A549 (cell line): ENCODE measurements around the gene BIN1. TPM values are rescaled to one million over a fixed set of nuclear protein-coding genes. Genes with fewer than 3 reads are reported as not detected.

Experiments
- ATAC-seq, 2 experiments: fragments of 200-7000 bp in 1 of 2; fragments of >200 bp in 1 of 2; cut with Nextera tagmentation in 1 of 2; cut with Tn5 transposase in 1 of 2; 3 replicates each; pipeline versions ENCODE4 v1.8.0 to v1.9.1; 2018 to 2020; ENCODE audit warnings: mild to moderate bottlenecking in 1 of 2, moderate library complexity in 1 of 2
- CTCF ChIA-PET: fragments of 300-600 bp; sonication (Branson Sonifier 250); formaldehyde crosslinking; extraction: SDS; loops from one replicate; lab custom pipeline; 2021; ENCODE audit warnings: antibody characterized with exemption, inconsistent platforms; lab: Yijun Ruan, JAX
- POLR2A ChIA-PET: fragments of 350-600 bp; formaldehyde crosslinking; extraction: SDS; loops from one replicate; lab custom pipeline; 2021; ENCODE audit warnings: antibody characterized with exemption, inconsistent platforms; lab: Yijun Ruan, JAX
- DNase-seq, 2 experiments: peaks; one replicate each; pipeline versions ENCODE4 v3.0.0 to v3.0.0-alpha.2; 2011 to 2016; ENCODE audit warnings: low read depth in 1 of 2, low spot score in 1 of 2
- FAIRE-seq: peaks from 2 replicates; lab custom pipeline; 2011; peaks lifted over from hg19 to GRCh38; lab: Jason Lieb, UNC
- H3K27ac ChIP-seq, 2 experiments: fragments of >200 bp; sonication (Bioruptor Twin); formaldehyde crosslinking; 3 replicates each; pipeline ENCODE4 v1.5.1; 2016 to 2017
- H3K4me1 ChIP-seq: fragments of >200 bp; sonication (Bioruptor Twin); formaldehyde crosslinking; 3 replicates; pipeline ENCODE4 v1.6.1; 2016
- H3K4me2 ChIP-seq: fragments of >200 bp; sonication (Bioruptor Twin); formaldehyde crosslinking; 3 replicates; pipeline ENCODE4 v1.6.1; 2016
- H3K4me3 ChIP-seq: fragments of >200 bp; sonication (Bioruptor Twin); formaldehyde crosslinking; 3 replicates; pipeline ENCODE4 v1.5.1; 2016
- H3K9me3 ChIP-seq: fragments of >200 bp; sonication (Bioruptor Twin); formaldehyde crosslinking; 3 replicates; pipeline ENCODE4 v1.6.1; 2016
- BHLHE40 ChIP-seq: IDR thresholded peaks from 2 replicates; pipeline ENCODE4 v1.6.1; 2012; ENCODE audit warnings: low read depth, low read length, inconsistent platforms
- CBX8 ChIP-seq: fragments of 200-600 bp; sonication (generic); IDR thresholded peaks from 2 replicates; pipeline ENCODE4 v1.6.1; 2016
- CHD4 ChIP-seq: fragments of 200-600 bp; sonication (generic); IDR thresholded peaks from 2 replicates; pipeline ENCODE4 v1.6.1; 2016; ENCODE audit warnings: antibody characterized with exemption, mild to moderate bottlenecking, borderline replicate concordance
- CTCF ChIP-seq: fragments of >200 bp; sonication (Bioruptor Twin); formaldehyde crosslinking; IDR thresholded peaks from 3 replicates; pipeline ENCODE4 v1.5.1; 2016
- EHF ChIP-seq: fragments of 250-450 bp; sonication (Bioruptor Pico); IDR thresholded peaks from 2 replicates; pipeline ENCODE4 v1.5.0; 2020; ENCODE audit warnings: mild to moderate bottlenecking
- ELK1 ChIP-seq: fragments of 150-350 bp; IDR thresholded peaks from 2 replicates; pipeline ENCODE4 v1.6.1; 2014; ENCODE audit warnings: low read depth, mild to moderate bottlenecking, low read length
- ESRRA ChIP-seq: fragments of 150-350 bp; IDR thresholded peaks from 2 replicates; pipeline ENCODE4 v1.6.1; 2014; ENCODE audit warnings: mild to moderate bottlenecking, low read length, borderline replicate concordance
- HOXB13 ChIP-seq: fragments of 250-450 bp; sonication (Bioruptor Pico); IDR thresholded peaks from 2 replicates; pipeline ENCODE4 v1.5.0; 2020; ENCODE audit warnings: low read depth, mild to moderate bottlenecking, moderate library complexity
- HOXB5 ChIP-seq: fragments of 250-450 bp; sonication (Bioruptor Pico); IDR thresholded peaks from 2 replicates; pipeline ENCODE4 v1.5.0; 2020; ENCODE audit warnings: mild to moderate bottlenecking, moderate library complexity
- JUNB ChIP-seq: fragments of >200 bp; sonication (Bioruptor Twin); formaldehyde crosslinking; IDR thresholded peaks from 2 replicates; pipeline ENCODE4 v1.6.1; 2016
- KDM1A ChIP-seq: fragments of 200-600 bp; sonication (generic); IDR thresholded peaks from 2 replicates; pipeline ENCODE4 v1.6.1; 2016; ENCODE audit warnings: low read depth, mild to moderate bottlenecking
- KDM5A ChIP-seq: fragments of 200-600 bp; sonication (generic); IDR thresholded peaks from 2 replicates; pipeline ENCODE4 v1.6.1; 2016; ENCODE audit warnings: antibody characterized with exemption, mild to moderate bottlenecking
- MAX ChIP-seq: IDR thresholded peaks from 2 replicates; pipeline ENCODE4 v1.6.1; 2012
- MAZ ChIP-seq: fragments of 150-350 bp; IDR thresholded peaks from 2 replicates; pipeline ENCODE4 v1.6.1; 2014; ENCODE audit warnings: antibody characterized with exemption, low read depth, low read length, borderline replicate concordance
- MYC ChIP-seq: IDR thresholded peaks from 2 replicates; pipeline ENCODE4 v1.6.1; 2012; ENCODE audit warnings: mild to moderate bottlenecking, inconsistent platforms, low read length, improper control_type of control experiment, borderline replicate concordance
- NFE2L2 ChIP-seq: fragments of 150-350 bp; conservative IDR thresholded peaks from 2 replicates; pipeline ENCODE4 v1.6.1; 2014; ENCODE audit warnings: low read length
- POLR2A ChIP-seq: IDR thresholded peaks from 2 replicates; pipeline ENCODE4 v1.6.1; 2012; ENCODE audit warnings: mild to moderate bottlenecking, low read length
- POLR2AphosphoS2 ChIP-seq: conservative IDR thresholded peaks from 2 replicates; pipeline ENCODE4 v1.6.1; 2012; ENCODE audit warnings: low read length, improper control_type of control experiment, inconsistent platforms
- RARB ChIP-seq: fragments of 250-450 bp; sonication (Bioruptor Pico); IDR thresholded peaks from 2 replicates; pipeline ENCODE4 v1.8.0; 2021; ENCODE audit warnings: mild to moderate bottlenecking, moderate library complexity
- RCOR1 ChIP-seq: fragments of 150-350 bp; IDR thresholded peaks from 2 replicates; pipeline ENCODE4 v1.6.1; 2014; ENCODE audit warnings: antibody characterized with exemption, low read length, low read depth
- RNF2 ChIP-seq: fragments of 200-600 bp; sonication (generic); IDR thresholded peaks from 2 replicates; pipeline ENCODE4 v1.6.1; 2016; ENCODE audit warnings: low read depth, mild to moderate bottlenecking, antibody characterized with exemption, moderate library complexity, borderline replicate concordance
- SREBF2 ChIP-seq: fragments of 450-650 bp; IDR thresholded peaks from 2 replicates; pipeline ENCODE4 v1.6.1; 2014; ENCODE audit warnings: mild to moderate bottlenecking, moderate library complexity
- TFCP2L1 ChIP-seq: fragments of 250-450 bp; sonication (Bioruptor Pico); IDR thresholded peaks from 2 replicates; pipeline ENCODE4 v1.5.0; 2021; ENCODE audit warnings: mild to moderate bottlenecking
- TP53 ChIP-seq: fragments of 250-450 bp; sonication (Bioruptor Pico); IDR thresholded peaks from 2 replicates; pipeline ENCODE4 v1.5.0; 2021; ENCODE audit warnings: mild to moderate bottlenecking, moderate library complexity
- USF2 ChIP-seq: fragments of 450-650 bp; IDR thresholded peaks from 2 replicates; pipeline ENCODE4 v1.6.1; 2014; ENCODE audit warnings: antibody characterized with exemption
- ZC3H11A ChIP-seq: fragments of 450-650 bp; IDR thresholded peaks from 2 replicates; pipeline ENCODE4 v1.6.1; 2014; ENCODE audit warnings: antibody characterized with exemption, mild to moderate bottlenecking
- ZSCAN20 ChIP-seq: fragments of 250-450 bp; sonication (Bioruptor Pico); IDR thresholded peaks from 2 replicates; pipeline ENCODE4 v1.8.0; 2022; ENCODE audit warnings: mild to moderate bottlenecking, moderate library complexity
- WGBS: methylation state at CpG from one replicate; pipeline ENCODE4 v1.1.6; 2017; ENCODE audit errors: missing lambda C conversion rate; 5-methylcytosine and 5-hydroxymethylcytosine counted together
- polyA plus RNA-seq, 4 experiments: library from polyadenylated mRNA; depleted of rRNA in 3 of 4; stranded (reverse); fragments of >200 nt; fragmentation: RNase III in 1 of 4; extraction: RNeasy Plus Mini Kit Qiagen cat#74134 plus additional on column Dnase treatment in 1 of 4; gene quantifications; 2 replicates in 3 of 4; 3 replicates in 1 of 4; pipeline ENCODE4 v1.2.3, GENCODE V29; 2011 to 2017

BIN1 gene
- polyA plus RNA-seq, 2 of the 4 experiments (the other 2 are of a cell fraction), result 15.5 to 34.1 TPM

- no peak overlapping the region for H3K27ac ChIP-seq
- ATAC-seq (no peak), DNase-seq (no peak), FAIRE-seq (no peak)
- no peak overlapping the region for H3K4me2 ChIP-seq
- POLR2A ChIA-PET, result no interaction called here
- WGBS, result 67% methylated on average over 9 of the region's 9 CpGs
- no peaks in the 10 kb centered on the region for H3K9me3 ChIP-seq
- CTCF ChIA-PET, result no interaction called here
- TF ChIP-seq MYC (no peak), RCOR1 (no peak), NFE2L2 (no peak)
- H3K4me3 ChIP-seq, result no peak overlapping the region
- peaks cover 8% of the 10 kb centered on the region; the same call in 1 of the 3 replicates for H3K4me1 ChIP-seq
Observed at GRCh38 chr2:127003070-127003800, 103.7 kb downstream of the BIN1 start.

- Histone ChIP-seq H3K4me1 (no peaks in the 10 kb centered on the region), H3K27ac (no peak overlapping the region), H3K9me3 (no peaks in the 10 kb centered on the region), H3K4me2 (no peak overlapping the region)
- POLR2A ChIA-PET, result no interaction called here
- 54% methylated on average over 5 of the region's 5 CpGs for WGBS
- no peak for TF ChIP-seq RARB (CRISPR knock-in tag)
- TF ChIP-seq HOXB13, result no peak
- TF ChIP-seq NFE2L2, result no peak
- no peak for TF ChIP-seq ZSCAN20
- no peak for TF ChIP-seq CBX8
- TF ChIP-seq USF2, result no peak
- no peak for TF ChIP-seq JUNB
- TF ChIP-seq CTCF, result no peak
- no peak for TF ChIP-seq POLR2AphosphoS2
- no peak for TF ChIP-seq MYC
- no peak for TF ChIP-seq RNF2
- no peak for TF ChIP-seq POLR2A
- no peak for TF ChIP-seq HOXB5 (CRISPR knock-in tag)
- TF ChIP-seq BHLHE40, result no peak
- no peak for TF ChIP-seq ZC3H11A
- TF ChIP-seq TP53 (CRISPR knock-in tag), result no peak
- TF ChIP-seq TFCP2L1 (CRISPR knock-in tag), result no peak
- TF ChIP-seq, all 56 proteins: peak for 0
- DNase-seq (no peak), FAIRE-seq (no peak), ATAC-seq (no peak)
- no peak overlapping the region for H3K4me3 ChIP-seq
- CTCF ChIA-PET, result no interaction called here
Observed at GRCh38 chr2:127001751-127002150, 105.2 kb downstream of the BIN1 start.

- DNase-seq (no peak), ATAC-seq (no peak), FAIRE-seq (no peak)
- CTCF ChIA-PET, result no interaction called here
- Histone ChIP-seq H3K27ac (no peak overlapping the region), H3K4me1 (no peaks in the 10 kb centered on the region), H3K4me3 (no peak overlapping the region), H3K4me2 (no peak overlapping the region), H3K9me3 (no peaks in the 10 kb centered on the region)
- WGBS, result 50% methylated on average over 5 of the region's 5 CpGs
- POLR2A ChIA-PET, result no interaction called here
- no peak for TF ChIP-seq CTCF
- TF ChIP-seq ESRRA, result no peak
- no peak for TF ChIP-seq MAX
- no peak for TF ChIP-seq CHD4
- no peak for TF ChIP-seq SREBF2
- no peak for TF ChIP-seq EHF (CRISPR knock-in tag)
- TF ChIP-seq ELK1, result no peak
- no peak for TF ChIP-seq KDM1A
- TF ChIP-seq MAZ, result no peak
- TF ChIP-seq KDM5A, result no peak
- no peak for TF ChIP-seq USF2
Observed at GRCh38 chr2:127000937-127001336, 106.0 kb downstream of the BIN1 start.
